NCI-H345 treated with DMSO at 0.1 percent for 48 hours (cell line): Measurements from ENCODE around the gene TRIM31.

Experiments used
- DNase-seq: peaks from one replicate; lab custom pipeline; 2025; ENCODE audit not compliant: unreplicated experiment; lab: John Stamatoyannopoulos, UW

TRIM31 gene

DNA sequence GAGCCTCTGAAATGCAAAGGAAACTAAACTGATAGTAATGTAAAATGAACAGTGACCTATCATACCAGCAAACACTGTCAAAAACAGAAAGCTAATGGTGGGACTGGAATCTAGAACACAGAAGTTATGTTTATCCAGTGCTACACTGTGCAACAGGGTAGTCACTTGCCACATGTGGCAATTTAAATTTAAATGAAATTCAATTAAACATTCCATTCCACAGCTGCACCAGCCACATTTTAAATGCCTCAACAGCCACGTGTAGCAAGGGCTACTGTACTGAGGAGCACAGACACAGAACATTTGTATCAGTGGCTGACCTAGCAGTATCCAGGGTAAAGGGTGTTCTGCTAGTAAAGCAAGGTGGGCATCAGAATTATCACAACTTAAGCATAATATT, 57.4 kb downstream of the TRIM31 start:
- DNase-seq = no peak

DNA sequence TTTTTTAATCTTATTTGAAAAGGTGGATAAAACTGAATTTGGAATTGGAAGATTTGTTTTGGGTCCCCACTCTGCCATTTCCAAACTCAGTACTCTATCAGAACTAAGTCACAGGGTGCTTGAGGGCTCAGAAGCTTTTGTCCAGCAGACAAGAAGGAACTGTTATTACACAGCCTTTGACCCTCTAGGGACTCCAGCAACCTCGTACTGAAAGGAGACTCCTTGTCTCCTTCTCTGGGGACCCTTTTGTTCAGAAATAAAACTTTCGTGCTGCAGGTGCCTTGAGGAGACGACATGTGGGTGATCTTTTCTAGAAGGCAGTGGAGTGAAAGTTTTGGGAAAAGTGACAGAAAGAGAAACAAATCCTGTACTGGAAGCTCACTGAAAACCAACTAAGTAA, 59.2 kb downstream of the TRIM31 start:
- DNase-seq = no peak
